RWPE1 (cell line): ENCODE results near the gene CYP24A1.

Experiments used
- CTCF ChIA-PET: fragments of 350-600 bp; sonication (Branson Sonifier 250); formaldehyde crosslinking; extraction: SDS; loops from one replicate; lab custom pipeline; 2021; lab: Yijun Ruan, JAX
- POLR2A ChIA-PET: fragments of 400-600 bp; formaldehyde crosslinking; extraction: SDS; loops from one replicate; lab custom pipeline; 2020; ENCODE audit warnings: antibody characterized with exemption; ENCODE audit not compliant: low non-redundant PET; lab: Yijun Ruan, JAX
- DNase-seq: peaks from one replicate; pipeline ENCODE4 v3.0.0; 2012; ENCODE audit warnings: low spot score
- H3K27ac ChIP-seq: fragments of 450-650 bp; 2 replicates; pipeline ENCODE4 v1.5.1; 2017
- TF ChIP-seq, protein P1 (sequence below): fragments of 450-650 bp; conservative IDR thresholded peaks from 2 replicates; pipeline ENCODE4 v1.5.1; 2017; ENCODE audit warnings: low read depth, mild to moderate bottlenecking

CYP24A1 gene

DNA sequence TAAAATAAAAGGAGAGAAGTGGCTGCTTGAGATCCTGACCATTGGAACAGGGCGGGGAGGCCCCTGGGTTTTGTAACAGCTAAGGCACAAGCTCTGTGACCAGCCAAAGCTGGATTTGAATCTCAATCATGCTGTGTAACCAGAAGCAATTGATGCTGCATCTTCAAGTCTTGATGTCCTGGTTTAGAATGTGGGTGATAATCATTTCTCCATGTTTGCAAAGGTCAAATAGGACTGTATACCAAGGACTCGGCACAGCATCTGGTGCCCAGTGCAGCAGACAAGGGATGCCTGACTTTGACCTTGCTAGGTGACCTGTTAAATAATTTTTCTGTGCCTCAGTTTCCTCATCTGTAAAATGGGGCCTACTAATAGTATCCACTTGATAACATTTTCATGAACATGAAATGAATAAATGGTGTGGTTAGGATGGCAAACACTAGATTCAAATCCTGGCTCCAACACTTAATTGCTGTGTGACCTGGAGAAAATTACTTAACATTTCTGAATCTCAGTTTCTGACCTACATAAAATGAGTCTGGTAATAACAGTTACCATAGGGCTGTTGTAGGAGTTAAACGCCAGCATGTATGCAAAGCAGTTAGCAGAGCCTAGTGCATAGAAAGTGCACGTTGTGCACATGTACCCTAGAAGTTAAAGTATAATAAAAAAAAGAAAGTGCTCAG lies 57.1 kb downstream of the CYP24A1 start:
- peak overlapping the region; percentile 86 for H3K27ac ChIP-seq
- ChIA-PET POLR2A (no interaction called here), CTCF (interaction anchor here (2.9 kb wide), 1 partner anchor 13 kb away, joined by 9 read pairs; no protein-coding TSS in a partner anchor)
- TF ChIP-seq, protein P1, sequence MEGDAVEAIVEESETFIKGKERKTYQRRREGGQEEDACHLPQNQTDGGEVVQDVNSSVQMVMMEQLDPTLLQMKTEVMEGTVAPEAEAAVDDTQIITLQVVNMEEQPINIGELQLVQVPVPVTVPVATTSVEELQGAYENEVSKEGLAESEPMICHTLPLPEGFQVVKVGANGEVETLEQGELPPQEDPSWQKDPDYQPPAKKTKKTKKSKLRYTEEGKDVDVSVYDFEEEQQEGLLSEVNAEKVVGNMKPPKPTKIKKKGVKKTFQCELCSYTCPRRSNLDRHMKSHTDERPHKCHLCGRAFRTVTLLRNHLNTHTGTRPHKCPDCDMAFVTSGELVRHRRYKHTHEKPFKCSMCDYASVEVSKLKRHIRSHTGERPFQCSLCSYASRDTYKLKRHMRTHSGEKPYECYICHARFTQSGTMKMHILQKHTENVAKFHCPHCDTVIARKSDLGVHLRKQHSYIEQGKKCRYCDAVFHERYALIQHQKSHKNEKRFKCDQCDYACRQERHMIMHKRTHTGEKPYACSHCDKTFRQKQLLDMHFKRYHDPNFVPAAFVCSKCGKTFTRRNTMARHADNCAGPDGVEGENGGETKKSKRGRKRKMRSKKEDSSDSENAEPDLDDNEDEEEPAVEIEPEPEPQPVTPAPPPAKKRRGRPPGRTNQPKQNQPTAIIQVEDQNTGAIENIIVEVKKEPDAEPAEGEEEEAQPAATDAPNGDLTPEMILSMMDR = no peak
- DNase-seq = no peak

DNA sequence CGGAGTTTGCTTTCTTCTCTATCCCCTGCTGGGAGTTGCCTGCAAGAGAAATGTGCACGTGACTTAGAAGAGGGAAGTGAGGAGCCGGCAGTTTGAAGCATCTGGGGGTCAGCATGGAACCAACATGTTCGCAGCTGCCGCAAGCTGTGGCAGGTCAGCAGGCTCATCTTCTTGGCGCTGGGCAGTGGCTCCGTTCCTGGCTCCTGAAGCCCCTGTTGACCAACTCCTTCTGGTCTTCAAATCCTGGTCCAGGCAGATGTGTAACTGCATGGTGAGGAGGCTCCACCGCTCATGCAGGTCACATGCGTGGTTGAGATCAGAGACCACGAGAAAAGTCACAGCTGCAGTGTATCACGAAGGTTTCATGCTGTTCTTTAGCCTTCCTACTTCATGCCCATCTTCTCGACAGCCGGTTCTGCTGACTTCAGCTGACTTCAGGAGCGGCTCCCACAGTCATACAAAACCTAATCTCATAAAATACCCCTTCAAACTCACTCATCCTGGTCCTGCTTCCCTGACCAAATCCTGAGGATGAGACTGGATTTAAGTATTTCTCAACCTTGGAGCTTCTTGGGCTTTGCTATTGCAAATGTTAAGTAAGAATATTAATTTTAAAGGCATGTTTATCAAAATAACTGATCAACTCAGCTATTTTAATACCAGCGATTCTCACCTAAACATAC lies 58.5 kb downstream of the CYP24A1 start:
- peak overlapping the region; percentile 86 for H3K27ac ChIP-seq
- DNase-seq = no peak
- POLR2A ChIA-PET = no interaction called here
- CTCF ChIA-PET = interaction anchor here (2.9 kb wide), 1 partner anchor 11 kb away, joined by 9 read pairs; no protein-coding TSS in a partner anchor
- TF ChIP-seq, protein P1 = no peak

DNA sequence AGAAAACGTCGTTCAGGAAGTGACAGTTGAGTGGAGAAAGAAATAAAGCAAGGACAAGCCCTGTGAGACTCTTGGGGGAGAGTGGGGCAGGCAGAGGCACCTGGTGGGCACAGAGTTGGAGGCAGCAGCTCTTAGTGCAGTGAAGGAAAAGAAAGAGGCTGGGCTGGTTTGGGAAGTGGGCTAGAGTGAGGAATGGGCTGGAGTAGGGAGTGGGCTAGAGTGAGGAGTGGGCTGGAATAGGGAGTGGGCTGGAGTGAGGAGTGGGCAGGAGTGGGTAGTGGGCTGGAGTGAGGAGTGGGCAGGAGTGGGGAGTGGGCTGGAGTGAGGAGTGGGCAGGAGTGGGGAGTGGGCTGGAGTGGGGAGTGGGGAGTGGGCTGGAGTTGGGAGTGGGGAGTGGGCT lies 59.7 kb downstream of the CYP24A1 start:
- ChIA-PET POLR2A (no interaction called here), CTCF (no interaction called here)
- TF ChIP-seq, protein P1 = no peak
- DNase-seq = no peak
- peak overlapping the region; percentile 86 for H3K27ac ChIP-seq

GRCh38 chr20:54113566-54113965 lies 60.2 kb downstream of the CYP24A1 start:
- TF ChIP-seq, protein P1 = no peak
- CTCF ChIA-PET = no interaction called here

DNA sequence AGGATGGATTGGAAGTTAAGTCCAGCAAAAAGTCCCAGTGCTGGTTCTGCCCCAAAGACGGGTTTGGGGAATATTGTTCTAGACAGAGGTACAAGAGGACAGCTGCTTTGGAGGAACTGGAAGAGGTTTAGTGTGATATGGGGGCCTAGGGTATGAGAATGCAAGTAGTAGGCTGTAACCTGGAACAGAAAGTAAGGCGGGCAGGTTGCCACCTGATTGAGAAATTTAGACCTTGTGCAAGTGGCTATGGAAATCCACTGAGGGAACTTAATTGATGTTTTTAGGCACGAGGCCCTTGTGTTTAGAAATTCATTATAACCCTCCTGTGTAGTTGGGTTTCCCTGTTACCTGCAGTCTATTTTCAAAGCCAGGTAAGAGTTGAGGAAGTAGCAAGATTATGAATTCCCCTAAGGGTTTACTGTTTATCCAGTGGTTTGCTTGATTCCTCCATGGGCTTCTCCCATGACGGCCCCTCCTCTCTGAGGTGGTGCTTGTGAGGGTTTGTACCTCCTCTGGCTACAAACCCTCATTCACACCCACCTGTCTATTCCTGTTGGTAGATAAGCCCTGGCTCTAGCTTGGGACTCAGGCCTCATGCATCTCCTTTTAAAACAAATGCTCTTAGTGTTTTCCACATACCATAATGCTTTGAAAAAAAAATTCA lies 61.4 kb downstream of the CYP24A1 start:
- TF ChIP-seq, protein P1 = no peak
- ChIA-PET CTCF (interaction anchor here (0.8 kb wide), 1 partner anchor 8 kb away, joined by 3 read pairs; no protein-coding TSS in a partner anchor), POLR2A (no interaction called here)
- DNase-seq = no peak
- no peak overlapping the region for H3K27ac ChIP-seq

More at GRCh38 chr20:54113566-54113965, 60.2 kb downstream of the CYP24A1 start:
- POLR2A ChIA-PET = no interaction called here
- DNase-seq = no peak
- no peak overlapping the region for H3K27ac ChIP-seq

DNA sequence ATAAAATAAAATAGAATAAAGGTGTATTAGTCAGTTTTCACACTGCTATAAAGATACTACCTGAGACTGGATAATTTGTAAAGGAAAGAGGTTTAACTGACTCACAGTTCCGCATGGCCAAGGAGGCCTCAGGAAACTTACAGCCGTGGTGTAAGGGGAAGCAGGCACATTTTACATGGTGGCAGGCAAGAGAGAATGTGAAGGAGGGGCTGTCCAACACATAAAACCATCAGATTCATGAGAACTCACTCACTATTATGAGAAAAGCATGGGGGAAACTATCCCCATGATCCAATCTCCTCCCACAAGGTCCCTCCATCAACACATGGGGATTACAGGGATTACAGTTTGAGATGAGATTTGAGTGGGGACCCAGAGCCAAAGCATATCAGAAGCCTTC lies 62.3 kb downstream of the CYP24A1 start:
- ChIA-PET POLR2A (no interaction called here), CTCF (no interaction called here)
- no peak for DNase-seq
- TF ChIP-seq, protein P1 = no peak
- no peak overlapping the region; the same call in 1 of the 2 replicates for H3K27ac ChIP-seq
